Mesothelial cell of epicardium (in vitro differentiated cells): ENCODE results near the gene WDR86. TPM values are rescaled to one million over a fixed set of nuclear protein-coding genes. Genes with fewer than 3 reads are reported as not detected.

Experiments
- DNase-seq, 2 experiments: peaks; one replicate each; pipeline ENCODE4 v3.0.0; 2021; ENCODE audit warnings: low spot score in 2 of 2; ENCODE audit not compliant: unreplicated experiment in 2 of 2
- H3K27ac Mint-ChIP-seq: 2 replicates; pipeline ENCODE4 v1.8.0; 2021; ENCODE audit warnings: mixed read lengths
- H3K27me3 Mint-ChIP-seq: 2 replicates; pipeline ENCODE4 v1.8.0; 2021; ENCODE audit warnings: low read depth, mixed read lengths
- H3K36me3 Mint-ChIP-seq: 2 replicates; pipeline ENCODE4 v1.8.0; 2021; ENCODE audit warnings: mixed read lengths
- H3K4me1 Mint-ChIP-seq: 2 replicates; pipeline ENCODE4 v1.8.0; 2021; ENCODE audit warnings: mixed read lengths
- H3K4me3 Mint-ChIP-seq: 2 replicates; pipeline ENCODE4 v1.8.0; 2021; ENCODE audit warnings: mild to moderate bottlenecking, moderate library complexity, mixed read lengths
- H3K9me3 Mint-ChIP-seq: 2 replicates; pipeline ENCODE4 v1.8.0; 2021; ENCODE audit warnings: mixed read lengths
- total RNA-seq: library from RNA; stranded (reverse); gene quantifications from 3 replicates; pipeline ENCODE4 v1.2.1, GENCODE V29; 2021
- TF ChIP-seq, protein P1 (sequence below): fragments of 200-600 bp; sonication (generic); IDR thresholded peaks from one replicate; pipeline ENCODE4 v1.5.0; 2021; ENCODE audit warnings: antibody characterized with exemption; ENCODE audit not compliant: unreplicated experiment

Gene WDR86
- total RNA-seq, 1 donor from 2014 or later: 274 TPM

GRCh38 chr7:151427705-151428377 is 18.0 kb upstream of the WDR86 start:
- H3K27ac Mint-ChIP-seq: peak overlapping the region; percentile 99
- H3K27me3 Mint-ChIP-seq: no peaks in the 10 kb centered on the region
- H3K9me3 Mint-ChIP-seq: no peaks in the 10 kb centered on the region
- peaks cover 68% of the 10 kb centered on the region for H3K4me1 Mint-ChIP-seq
- H3K36me3 Mint-ChIP-seq: no peaks in the 10 kb centered on the region
- TF ChIP-seq, protein P1, sequence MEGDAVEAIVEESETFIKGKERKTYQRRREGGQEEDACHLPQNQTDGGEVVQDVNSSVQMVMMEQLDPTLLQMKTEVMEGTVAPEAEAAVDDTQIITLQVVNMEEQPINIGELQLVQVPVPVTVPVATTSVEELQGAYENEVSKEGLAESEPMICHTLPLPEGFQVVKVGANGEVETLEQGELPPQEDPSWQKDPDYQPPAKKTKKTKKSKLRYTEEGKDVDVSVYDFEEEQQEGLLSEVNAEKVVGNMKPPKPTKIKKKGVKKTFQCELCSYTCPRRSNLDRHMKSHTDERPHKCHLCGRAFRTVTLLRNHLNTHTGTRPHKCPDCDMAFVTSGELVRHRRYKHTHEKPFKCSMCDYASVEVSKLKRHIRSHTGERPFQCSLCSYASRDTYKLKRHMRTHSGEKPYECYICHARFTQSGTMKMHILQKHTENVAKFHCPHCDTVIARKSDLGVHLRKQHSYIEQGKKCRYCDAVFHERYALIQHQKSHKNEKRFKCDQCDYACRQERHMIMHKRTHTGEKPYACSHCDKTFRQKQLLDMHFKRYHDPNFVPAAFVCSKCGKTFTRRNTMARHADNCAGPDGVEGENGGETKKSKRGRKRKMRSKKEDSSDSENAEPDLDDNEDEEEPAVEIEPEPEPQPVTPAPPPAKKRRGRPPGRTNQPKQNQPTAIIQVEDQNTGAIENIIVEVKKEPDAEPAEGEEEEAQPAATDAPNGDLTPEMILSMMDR: no peak
- peak overlapping the region; percentile 46 for H3K4me3 Mint-ChIP-seq
- no peak for DNase-seq

DNA sequence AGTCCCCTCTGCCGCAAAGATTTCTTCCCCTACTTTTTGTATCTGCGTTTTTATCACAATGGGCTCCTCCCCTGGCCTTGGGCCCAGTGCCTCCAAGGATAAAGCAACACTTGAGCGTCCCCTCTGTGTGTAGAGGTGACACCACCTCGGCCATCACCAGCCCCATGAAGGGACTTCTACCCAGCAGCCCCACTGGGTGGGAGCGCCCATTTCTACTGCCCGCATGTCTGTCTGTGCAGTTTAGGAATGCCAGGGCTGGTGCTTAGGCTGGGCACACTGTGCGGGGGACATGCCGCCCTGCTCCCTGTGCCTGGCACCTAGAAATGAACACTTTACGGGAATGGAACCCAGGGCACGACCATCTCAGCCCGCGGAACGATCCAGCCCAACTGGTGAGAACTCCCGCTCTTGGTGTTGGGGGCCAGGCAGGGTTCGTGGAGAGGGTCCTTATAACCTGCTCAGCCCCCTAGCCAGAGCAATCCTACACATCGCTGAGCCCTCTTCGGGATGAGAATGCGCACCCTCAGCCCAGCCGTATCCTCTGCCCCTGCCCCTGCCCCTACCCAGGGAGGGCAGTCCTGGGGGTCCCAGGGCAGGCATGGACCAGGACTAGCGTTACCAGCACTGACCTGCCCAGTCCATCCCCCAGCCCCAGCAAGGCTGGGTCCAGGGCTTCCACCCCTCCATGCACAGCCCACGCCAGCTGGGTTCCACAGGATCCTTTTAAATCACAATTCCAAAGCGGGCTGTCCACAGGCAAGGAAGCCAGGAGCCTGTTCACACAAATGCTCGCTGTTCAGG is 17.3 kb upstream of the WDR86 start:
- peaks cover 5% of the 10 kb centered on the region for H3K9me3 Mint-ChIP-seq
- TF ChIP-seq, protein P1: no peak
- H3K27ac Mint-ChIP-seq: peak overlapping the region; percentile 99
- no peaks in the 10 kb centered on the region for H3K27me3 Mint-ChIP-seq
- DNase-seq: no peak
- peaks cover 71% of the 10 kb centered on the region for H3K4me1 Mint-ChIP-seq
- H3K36me3 Mint-ChIP-seq: peaks cover 3% of the 10 kb centered on the region
- peak overlapping the region; percentile 16 for H3K4me3 Mint-ChIP-seq

GRCh38 chr7:151426441-151426903 is 16.6 kb upstream of the WDR86 start:
- peaks cover 9% of the 10 kb centered on the region for H3K36me3 Mint-ChIP-seq
- H3K27me3 Mint-ChIP-seq: no peaks in the 10 kb centered on the region
- TF ChIP-seq, protein P1: no peak
- H3K4me1 Mint-ChIP-seq: peaks cover 70% of the 10 kb centered on the region
- peak in 1 of 2 experiments; percentile 76 for DNase-seq
- peak overlapping the region; percentile 99 for H3K27ac Mint-ChIP-seq
- H3K4me3 Mint-ChIP-seq: peak overlapping the region; percentile 16
- H3K9me3 Mint-ChIP-seq: peaks cover 11% of the 10 kb centered on the region

DNA sequence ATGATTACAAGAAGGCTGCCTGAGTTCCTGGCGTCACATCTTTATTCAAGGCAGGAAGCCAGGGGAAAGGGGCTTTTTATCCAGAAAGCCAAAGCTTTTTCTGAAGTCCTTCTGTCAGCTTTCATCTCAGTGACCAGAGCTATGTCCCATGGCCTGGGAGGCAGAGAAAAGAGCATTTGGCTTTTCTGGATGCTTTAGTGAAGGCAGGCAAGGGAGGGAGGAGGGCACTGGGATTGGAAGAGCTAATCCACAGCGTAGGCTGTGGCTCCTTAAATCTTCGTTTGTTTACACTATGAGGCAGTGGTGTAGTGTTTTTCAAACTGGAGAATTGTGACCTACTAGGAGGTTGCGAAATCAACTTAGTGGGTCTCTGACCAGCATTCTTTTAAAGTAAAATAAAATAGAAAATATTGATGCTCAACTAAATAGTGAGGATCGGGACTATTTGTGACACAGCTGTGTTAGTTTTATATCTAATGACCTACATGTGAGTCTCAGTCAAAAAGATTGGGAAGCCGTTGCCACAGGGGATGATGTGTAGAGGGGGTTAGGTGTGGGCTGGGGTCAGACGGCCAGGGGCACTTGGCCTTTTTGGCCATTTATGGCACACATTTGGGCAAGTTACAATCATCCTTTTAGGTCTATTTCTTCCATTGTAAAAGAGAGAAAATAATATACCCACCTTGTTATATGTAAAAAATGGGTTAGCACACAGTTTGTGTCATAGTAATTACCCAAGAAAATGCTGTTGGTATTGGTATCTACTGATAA is 16.0 kb upstream of the WDR86 start:
- H3K27me3 Mint-ChIP-seq: no peaks in the 10 kb centered on the region
- no peak for DNase-seq
- H3K9me3 Mint-ChIP-seq: peaks cover 12% of the 10 kb centered on the region
- peaks cover 10% of the 10 kb centered on the region for H3K36me3 Mint-ChIP-seq
- H3K4me1 Mint-ChIP-seq: peaks cover 69% of the 10 kb centered on the region
- no peak overlapping the region for H3K4me3 Mint-ChIP-seq
- TF ChIP-seq, protein P1: no peak
- H3K27ac Mint-ChIP-seq: peak overlapping the region; percentile 99

DNA sequence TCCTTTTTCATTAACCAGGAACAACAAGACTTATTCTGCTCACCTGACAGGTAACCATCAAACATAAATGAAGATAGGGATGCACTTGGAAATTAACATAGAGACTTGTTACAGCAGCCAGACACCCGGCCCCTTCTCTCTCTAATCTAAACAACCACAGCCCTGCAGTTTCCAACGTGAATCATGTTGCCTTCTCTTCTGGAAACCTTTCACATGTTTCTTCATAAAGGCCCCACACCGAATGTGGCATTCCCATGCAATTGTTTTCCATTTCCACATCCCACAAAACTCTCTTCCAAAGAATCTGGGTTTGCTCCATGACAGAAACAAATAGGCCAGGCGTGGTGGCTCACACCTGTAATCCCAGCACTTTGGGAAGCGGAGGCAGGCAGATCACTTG is 15.0 kb upstream of the WDR86 start:
- TF ChIP-seq, protein P1: no peak
- Mint-ChIP-seq H3K36me3 (peaks cover 21% of the 10 kb centered on the region), H3K9me3 (peaks cover 18% of the 10 kb centered on the region), H3K27ac (peak overlapping the region; percentile 79), H3K27me3 (no peaks in the 10 kb centered on the region), H3K4me3 (no peak overlapping the region), H3K4me1 (peaks cover 63% of the 10 kb centered on the region)
- DNase-seq: no peak
